ENCODE measurements around the gene SLC8A2.
"Not testable (repeated sequence)": the region's sequence is repeated elsewhere in the genome, so short reads cannot be mapped to it uniquely, and the experiment has no call there.

SLC8A2 gene

DNA sequence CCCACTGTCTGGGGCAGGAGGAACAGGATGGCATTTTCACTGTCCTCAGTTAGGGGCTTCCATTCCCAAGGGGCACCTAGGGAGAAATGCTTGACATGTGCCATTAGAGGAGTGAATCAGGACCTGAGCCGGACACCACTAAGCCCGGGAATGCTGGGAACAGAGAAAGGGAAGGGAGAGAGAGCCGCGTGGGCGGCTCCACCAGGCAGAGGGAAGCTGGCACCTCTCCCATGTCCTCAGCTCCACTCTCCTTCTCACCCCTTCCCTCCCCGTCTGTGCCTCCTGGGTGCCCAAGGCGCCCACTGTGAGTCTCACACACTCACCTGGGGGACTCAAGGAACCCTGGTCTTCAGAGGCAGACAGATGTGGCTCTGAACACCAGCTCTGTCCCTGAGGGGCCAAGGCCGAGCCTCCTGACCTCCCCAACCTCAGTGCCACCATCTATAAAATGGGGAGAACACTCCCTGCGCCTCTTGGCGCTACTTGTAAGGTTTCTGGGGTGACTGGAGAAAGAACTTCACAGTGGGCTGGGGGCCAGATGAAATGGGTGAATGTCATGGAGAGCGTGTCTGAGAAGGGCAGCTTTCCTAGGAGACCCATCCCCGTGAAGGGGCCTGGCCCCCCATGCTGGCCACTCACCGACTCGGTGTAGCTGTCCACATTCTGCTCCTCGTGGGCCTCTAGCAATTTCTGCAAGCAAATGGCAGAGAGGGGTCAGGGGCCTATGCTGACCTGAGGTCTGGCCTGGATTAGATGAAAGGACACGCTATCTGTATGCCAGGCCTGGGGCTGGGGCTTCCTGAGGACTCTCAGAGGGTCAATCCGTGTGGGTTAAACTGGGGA, 17.6 kb upstream of the SLC8A2 start:
- DNase-seq (ENCODE audit: extremely low read depth in 1 of 2, low read depth in 1 of 2) = no peak

- DNase-seq (ENCODE audit: extremely low read depth in 1 of 2, low read depth in 1 of 2) = no peak
Measured at GRCh38 chr19:47487551-47488515, 16.1 kb upstream of the SLC8A2 start.

GRCh38 chr19:47486900-47487299, 15.2 kb upstream of the SLC8A2 start:
- DNase-seq (ENCODE audit: extremely low read depth in 1 of 2, low read depth in 1 of 2) = no peak

DNA sequence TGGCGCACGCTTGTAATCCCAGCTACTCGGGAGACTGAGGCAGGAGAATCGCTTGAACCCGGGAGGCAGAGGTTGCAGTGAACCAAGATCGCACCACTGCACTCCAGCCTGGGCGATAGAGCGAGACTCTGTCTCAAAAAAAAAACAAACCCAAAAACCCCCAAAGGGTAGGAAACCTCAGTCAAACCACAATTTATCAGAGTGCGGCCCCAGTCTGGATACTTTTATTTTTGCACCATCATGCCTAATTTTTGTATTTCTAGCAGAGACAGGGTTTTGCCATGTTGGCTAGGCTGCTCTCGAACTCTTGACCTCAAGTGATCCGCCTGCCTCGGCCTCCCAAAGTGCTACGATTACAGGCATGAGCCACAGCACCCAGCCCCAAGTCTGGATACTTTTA, 14.5 kb upstream of the SLC8A2 start:
- not testable (repeated sequence) for DNase-seq (ENCODE audit: extremely low read depth in 1 of 2, low read depth in 1 of 2)

GRCh38 chr19:47485210-47485609, 13.5 kb upstream of the SLC8A2 start:
- DNase-seq (ENCODE audit: extremely low read depth in 1 of 2, low read depth in 1 of 2) = no peak

DNA sequence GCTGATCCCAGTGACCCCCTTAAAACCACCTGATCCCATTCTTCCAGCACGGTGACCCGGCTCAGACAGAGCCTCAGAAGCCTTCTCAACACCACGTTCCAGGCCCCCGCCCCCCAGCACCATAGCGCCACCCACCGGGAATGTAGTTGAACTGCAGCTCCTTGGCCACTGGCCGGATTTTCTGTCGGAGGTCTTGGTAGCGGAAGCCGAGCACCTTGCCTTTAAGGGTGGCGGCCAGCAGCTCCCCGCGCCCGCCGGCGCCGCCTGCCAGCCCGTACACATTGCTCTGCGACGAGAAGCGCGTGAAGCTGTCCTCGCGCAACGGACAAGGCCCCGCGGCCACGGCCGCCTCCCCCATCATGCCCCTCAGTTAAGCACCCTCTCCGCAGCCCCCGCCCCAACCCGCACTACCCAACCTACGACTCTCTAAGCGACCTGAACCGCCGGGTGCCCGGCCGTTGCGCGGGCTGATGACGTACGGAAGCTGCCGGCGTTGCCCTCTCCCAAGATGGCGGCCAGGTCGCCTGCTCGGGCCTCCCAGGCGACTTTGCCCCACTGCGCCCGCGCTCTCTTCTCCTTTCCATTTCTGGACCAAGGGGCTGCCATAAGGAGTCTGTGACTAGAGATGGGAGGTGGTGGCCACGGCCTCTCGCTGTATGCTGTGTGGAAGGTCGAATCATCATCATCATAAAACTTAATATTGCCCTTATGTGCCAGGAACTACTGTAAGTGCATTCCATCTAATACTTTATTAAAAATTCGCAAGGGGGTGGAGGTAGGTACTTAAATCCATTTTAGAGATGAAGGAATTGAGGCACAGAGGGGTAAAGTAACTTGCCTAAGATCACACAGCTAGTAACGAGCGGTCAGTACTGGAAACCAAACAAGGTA, 12.4 kb upstream of the SLC8A2 start, which contains the start of gene KPTN:
KPTN (minus strand) TSS at position 420 of the 891 bp plus-strand sequence; CDS start at position 361, 59 bp downstream.
- DNase-seq (ENCODE audit: extremely low read depth in 1 of 2, low read depth in 1 of 2) = peak; percentile 81 to 85

- no peak for DNase-seq (ENCODE audit: extremely low read depth in 1 of 2, low read depth in 1 of 2)
Measured at GRCh38 chr19:47483200-47483599, 11.5 kb upstream of the SLC8A2 start.

DNA sequence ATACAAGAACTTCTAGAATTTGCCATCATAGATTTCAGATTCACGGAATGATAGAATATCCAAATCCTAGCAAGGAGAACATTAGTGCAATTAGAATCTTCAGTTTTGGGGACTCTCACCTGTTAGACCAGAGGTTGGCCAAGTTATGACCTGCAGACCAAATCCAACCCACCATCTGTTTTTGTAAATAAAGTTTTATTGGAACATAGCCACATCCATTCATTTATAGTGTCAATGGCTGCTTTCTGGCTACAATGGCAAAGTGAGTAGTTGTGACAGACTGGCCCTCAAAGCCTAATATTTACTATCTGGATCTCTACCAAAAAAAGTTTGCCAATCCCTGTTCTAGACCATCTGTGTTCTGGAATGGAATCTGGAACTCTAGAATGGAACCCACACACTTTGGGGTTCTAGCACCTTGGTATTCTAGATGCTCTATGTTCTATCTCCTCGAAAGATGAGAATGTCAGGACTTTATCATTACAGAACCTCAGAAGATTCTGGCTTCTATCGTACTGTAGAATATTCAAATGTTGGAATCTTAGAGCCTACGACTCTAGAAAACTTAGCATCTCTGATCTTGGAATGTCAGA, 9.9 kb upstream of the SLC8A2 start:
- no peak for DNase-seq (ENCODE audit: extremely low read depth in 1 of 2, low read depth in 1 of 2)

- no peak for DNase-seq (ENCODE audit: extremely low read depth in 1 of 2, low read depth in 1 of 2)
Measured at GRCh38 chr19:47480658-47481057, 9.0 kb upstream of the SLC8A2 start.

DNA sequence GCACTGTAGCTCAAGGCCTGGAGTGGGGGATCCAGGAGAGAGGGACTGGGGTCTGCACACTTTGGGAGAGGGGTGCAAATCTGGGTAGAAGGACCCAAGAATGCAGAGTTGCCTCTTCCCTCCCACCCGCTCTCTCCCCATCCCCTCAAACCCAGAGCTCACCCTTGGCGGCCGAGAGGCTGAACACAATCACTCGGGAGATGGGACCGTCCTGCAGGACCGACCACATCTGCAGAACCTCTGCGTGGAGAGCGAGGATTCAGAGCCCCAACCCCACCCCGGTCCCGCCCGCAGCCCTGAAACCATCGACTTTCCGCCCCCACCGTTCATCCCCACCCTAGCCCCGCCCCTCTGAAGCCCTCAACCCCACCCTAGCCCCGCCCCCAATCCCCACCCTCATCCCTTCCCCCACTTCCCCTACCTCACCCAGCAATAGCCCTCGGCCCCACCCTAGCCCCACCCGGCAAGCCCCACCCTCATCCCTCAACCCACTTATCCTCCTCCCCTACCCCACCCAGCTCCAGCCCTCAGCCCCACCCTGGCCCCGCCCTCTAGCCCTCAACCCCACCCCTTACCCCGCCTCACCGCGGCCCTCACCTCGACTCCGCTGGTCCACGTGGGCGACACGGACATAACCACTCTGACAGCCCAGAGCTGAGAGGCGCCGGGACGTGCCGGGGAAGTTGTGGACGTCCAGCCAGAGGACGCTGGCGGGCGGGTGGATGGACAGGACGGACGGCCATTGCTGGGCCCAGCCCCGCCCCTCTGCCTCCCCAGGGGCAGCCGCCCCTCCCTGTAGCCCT, 8.2 kb upstream of the SLC8A2 start:
- DNase-seq (ENCODE audit: extremely low read depth in 1 of 2, low read depth in 1 of 2) = no peak

GRCh38 chr19:47476438-47476972, 4.8 kb upstream of the SLC8A2 start:
- DNase-seq (ENCODE audit: extremely low read depth in 1 of 2, low read depth in 1 of 2) = no peak

DNA sequence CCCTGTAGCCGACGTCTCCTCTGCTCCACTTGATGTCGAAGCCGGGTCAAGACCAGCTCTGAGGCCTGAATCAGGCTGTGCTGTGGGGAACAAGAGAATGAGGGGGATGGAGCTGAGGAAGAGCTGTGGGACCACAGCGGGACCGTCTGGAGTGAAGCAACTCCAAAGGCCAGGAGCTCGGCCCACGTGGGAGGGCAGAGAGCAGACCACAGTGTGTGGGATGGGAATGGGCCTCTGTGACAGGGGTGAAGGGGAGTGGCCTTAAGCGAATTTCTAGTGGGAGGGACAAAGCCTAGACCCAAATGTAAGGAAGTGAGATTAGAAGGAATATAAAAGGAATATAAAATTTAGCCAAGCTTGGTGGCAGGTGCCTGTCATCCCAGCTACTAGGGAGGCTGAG, 3.8 kb upstream of the SLC8A2 start:
- DNase-seq (ENCODE audit: extremely low read depth in 1 of 2, low read depth in 1 of 2) = no peak

DNA sequence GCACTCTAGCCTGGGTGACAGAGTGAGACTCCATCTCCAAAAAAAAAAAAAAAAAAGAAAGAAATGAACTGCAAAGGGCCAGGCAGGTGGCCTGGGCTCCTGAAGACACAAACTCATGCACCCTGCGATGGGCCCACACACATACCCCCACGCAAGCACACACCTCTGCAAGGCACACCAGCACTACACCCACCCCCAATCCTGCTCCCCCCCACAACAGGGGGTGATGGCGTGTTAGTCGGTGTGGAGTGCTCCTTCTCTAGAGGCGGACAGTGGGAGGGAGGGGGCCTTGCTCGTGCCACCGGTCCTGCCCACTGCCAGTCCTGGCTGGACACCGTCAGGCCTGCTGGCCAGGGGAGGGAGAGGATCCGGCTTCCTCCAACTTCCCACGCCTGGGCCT, 1.6 kb upstream of the SLC8A2 start:
- DNase-seq (ENCODE audit: extremely low read depth in 1 of 2, low read depth in 1 of 2) = no peak

- DNase-seq (ENCODE audit: extremely low read depth in 1 of 2, low read depth in 1 of 2) = no peak
Measured at GRCh38 chr19:47471381-47471732, 336 bp downstream of the SLC8A2 start.

- no peak for DNase-seq (ENCODE audit: extremely low read depth in 1 of 2, low read depth in 1 of 2)
Measured at GRCh38 chr19:47470447-47471195, 1.1 kb downstream of the SLC8A2 start.

GRCh38 chr19:47469719-47470118, 2.0 kb downstream of the SLC8A2 start:
- no peak for DNase-seq (ENCODE audit: extremely low read depth in 1 of 2, low read depth in 1 of 2)

- no peak for DNase-seq (ENCODE audit: extremely low read depth in 1 of 2, low read depth in 1 of 2)
Measured at GRCh38 chr19:47469363-47469700, 2.4 kb downstream of the SLC8A2 start.

- DNase-seq (ENCODE audit: extremely low read depth in 1 of 2, low read depth in 1 of 2) = no peak
Measured at GRCh38 chr19:47467914-47468313, 3.8 kb downstream of the SLC8A2 start.

DNA sequence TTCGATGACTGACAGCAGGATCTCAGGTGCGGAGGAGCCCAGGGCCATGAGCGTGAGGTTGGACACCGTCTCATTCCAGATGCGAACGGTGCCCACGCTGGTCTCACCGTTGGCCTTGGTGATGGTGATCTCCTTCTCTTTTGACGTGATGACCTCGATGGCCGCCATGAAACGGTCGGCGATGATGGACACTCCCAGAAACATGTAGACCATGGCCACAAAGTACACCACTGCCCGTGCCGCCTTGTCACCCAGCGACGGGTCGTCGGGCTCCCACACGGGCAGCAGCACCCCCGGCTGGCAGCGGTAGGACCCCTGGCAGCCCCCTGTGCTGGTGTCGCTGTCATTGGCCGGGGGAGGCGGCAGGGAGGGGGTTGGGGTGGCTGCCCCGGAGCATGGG, 5.7 kb downstream of the SLC8A2 start:
- DNase-seq (ENCODE audit: extremely low read depth in 1 of 2, low read depth in 1 of 2) = no peak
